HepG2 (cell line): ENCODE data around the gene PKD2L1. TPM values are rescaled to one million over a fixed set of nuclear protein-coding genes. Genes with fewer than 3 reads are reported as not detected.
A peak's percentile ranks its signal among the peaks of the same experiment; 100 is the strongest.

Experiments
- BHLHE40 ChIP-seq: IDR thresholded peaks from 2 replicates; pipeline ENCODE4 v1.6.1; 2011; ENCODE audit warnings: low read length, improper control_type of control experiment
- CBX1 ChIP-seq: IDR thresholded peaks from one replicate; pipeline ENCODE4 v1.6.1; 2016; ENCODE audit warnings: antibody characterized with exemption, low read depth
- IRF2 ChIP-seq: IDR thresholded peaks from 2 replicates; pipeline ENCODE4 v1.6.1; 2018; ENCODE audit warnings: missing genetic modification reagents, missing compliant biosample characterization
- MAFF ChIP-seq: IDR thresholded peaks from 2 replicates; pipeline ENCODE4 v1.6.1; 2011; ENCODE audit warnings: low read depth, low read length, improper control_type of control experiment
- PITX1 ChIP-seq: sonication (generic); formaldehyde crosslinking; IDR thresholded peaks from 2 replicates; pipeline ENCODE4 v1.5.1; 2020; ENCODE audit warnings: mild to moderate bottlenecking, missing genetic modification reagents
- SALL1 ChIP-seq: sonication (generic); formaldehyde crosslinking; IDR thresholded peaks from 2 replicates; pipeline ENCODE4 v1.8.0; 2022; ENCODE audit warnings: mild to moderate bottlenecking, missing genetic modification reagents
- SAP130 ChIP-seq: IDR thresholded peaks from 2 replicates; pipeline ENCODE4 v1.6.1; 2016; ENCODE audit warnings: low read depth
- SIX4 ChIP-seq: sonication (generic); formaldehyde crosslinking; IDR thresholded peaks from 2 replicates; pipeline ENCODE4 v1.4.0; 2020; ENCODE audit warnings: missing genetic modification reagents
- SNAI1 ChIP-seq: sonication (generic); formaldehyde crosslinking; IDR thresholded peaks from 2 replicates; pipeline ENCODE4 v1.5.0; 2020; ENCODE audit warnings: mild to moderate bottlenecking, missing genetic modification reagents, borderline replicate concordance
- TARDBP ChIP-seq: sonication (generic); formaldehyde crosslinking; IDR thresholded peaks from 2 replicates; pipeline ENCODE4 v1.8.0; 2022; ENCODE audit warnings: mild to moderate bottlenecking, missing genetic modification reagents
- ZMYM4 ChIP-seq: sonication (generic); formaldehyde crosslinking; IDR thresholded peaks from 2 replicates; pipeline ENCODE4 v1.8.1; 2023; ENCODE audit warnings: mild to moderate bottlenecking, missing genetic modification reagents
- ZNF256 ChIP-seq: sonication (generic); formaldehyde crosslinking; conservative IDR thresholded peaks from 2 replicates; pipeline ENCODE4 v1.4.0; 2020; ENCODE audit warnings: missing genetic modification reagents
- ZNF333 ChIP-seq: sonication (generic); formaldehyde crosslinking; IDR thresholded peaks from 2 replicates; pipeline ENCODE4 v1.4.0; 2020; ENCODE audit warnings: mild to moderate bottlenecking, missing genetic modification reagents, borderline replicate concordance
- ZNF441 ChIP-seq: sonication (generic); formaldehyde crosslinking; IDR thresholded peaks from 2 replicates; pipeline ENCODE4 v1.7.0; 2021; ENCODE audit warnings: missing genetic modification reagents, borderline replicate concordance
- ZNF501 ChIP-seq: sonication (generic); formaldehyde crosslinking; IDR thresholded peaks from 2 replicates; pipeline ENCODE4 v1.5.1; 2020; ENCODE audit warnings: mild to moderate bottlenecking, moderate library complexity, missing genetic modification reagents
- ZNF703 ChIP-seq: sonication (generic); formaldehyde crosslinking; IDR thresholded peaks from 2 replicates; pipeline ENCODE4 v1.5.1; 2020; ENCODE audit warnings: missing genetic modification reagents, mild to moderate bottlenecking, moderate library complexity, borderline replicate concordance
- ZSCAN21 ChIP-seq: sonication (generic); formaldehyde crosslinking; IDR thresholded peaks from 2 replicates; pipeline ENCODE4 v1.8.0; 2022; ENCODE audit warnings: mild to moderate bottlenecking, missing genetic modification reagents, moderate library complexity, borderline replicate concordance
- polyA plus RNA-seq, 8 experiments: library from polyadenylated mRNA; depleted of rRNA in 3 of 8; stranded (reverse) in 7 of 8; unstranded in 1 of 8; fragments of >200 nt; fragmentation: Illumina TruSeq in 4 of 8; extraction: Trizol in 4 of 8; gene quantifications; 2 replicates each; pipeline versions ENCODE4 v1.2.1 to v1.2.3, GENCODE V29; 2011 to 2016; ENCODE audit warnings: low read depth in 4 of 8, missing spikeins in 1 of 8, mixed read lengths in 1 of 8; ENCODE audit not compliant: insufficient read depth in 1 of 8
- total RNA-seq, 5 experiments: library from RNA; depleted of rRNA; stranded (reverse); fragments of >200 nt; fragmentation: Illumina TruSeq; extraction: Trizol; gene quantifications; 2 replicates each; pipeline ENCODE4 v1.2.3, GENCODE V29; 2016; ENCODE audit warnings: low read depth in 1 of 5
- TF ChIP-seq, protein P1 (sequence below): sonication (generic); formaldehyde crosslinking; IDR thresholded peaks from 2 replicates; pipeline ENCODE4 v1.4.0; 2020; ENCODE audit warnings: low read depth, mild to moderate bottlenecking, missing genetic modification reagents
- TF ChIP-seq, protein P2 (sequence below): sonication (generic); formaldehyde crosslinking; IDR thresholded peaks from 2 replicates; pipeline ENCODE4 v1.5.1; 2020; ENCODE audit warnings: missing genetic modification reagents, mild to moderate bottlenecking, borderline replicate concordance
- TF ChIP-seq, protein P3 (sequence below): IDR thresholded peaks from 2 replicates; pipeline ENCODE4 v1.6.1; 2016; ENCODE audit warnings: low read depth
- TF ChIP-seq, protein P4 (sequence below): sonication (generic); formaldehyde crosslinking; IDR thresholded peaks from 2 replicates; pipeline ENCODE4 v1.8.0; 2022; ENCODE audit warnings: mild to moderate bottlenecking, missing genetic modification reagents
- TF ChIP-seq, protein P5 (sequence below): IDR thresholded peaks from 2 replicates; pipeline ENCODE4 v1.6.1; 2016; ENCODE audit warnings: missing genetic modification reagents, missing compliant biosample characterization
- TF ChIP-seq, protein P6 (sequence below): IDR thresholded peaks from 2 replicates; pipeline ENCODE4 v1.6.1; 2016; ENCODE audit warnings: mild to moderate bottlenecking

The PKD2L1 gene
- total and polyA plus RNA-seq, 2 of the 13 experiments (the other 11 are each of a cell fraction or from before 2014, with no cell fraction given): 0.07 to 0.15 TPM

DNA sequence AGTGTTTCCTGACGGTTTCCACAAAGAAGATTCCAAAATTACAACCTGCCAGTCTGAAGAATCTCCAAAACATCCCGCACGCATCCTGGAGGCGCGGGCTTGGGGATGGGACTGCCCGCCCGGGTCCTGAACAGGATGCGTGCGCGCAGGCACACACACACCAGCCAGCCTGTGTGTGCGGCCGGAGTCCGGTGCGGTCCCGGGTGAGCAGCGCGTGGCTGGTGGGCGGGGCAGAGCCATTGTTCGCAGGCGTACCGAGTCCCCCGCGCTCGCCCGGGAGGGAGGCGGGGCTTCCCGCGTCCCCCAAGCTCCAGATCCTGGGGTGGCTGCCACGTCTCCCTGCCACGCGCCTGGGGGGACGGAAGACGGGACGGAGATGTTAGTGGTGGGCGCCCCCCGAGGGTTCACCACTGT, 16.3 kb upstream of the PKD2L1 start (continued):
- TF ChIP-seq, protein P1, sequence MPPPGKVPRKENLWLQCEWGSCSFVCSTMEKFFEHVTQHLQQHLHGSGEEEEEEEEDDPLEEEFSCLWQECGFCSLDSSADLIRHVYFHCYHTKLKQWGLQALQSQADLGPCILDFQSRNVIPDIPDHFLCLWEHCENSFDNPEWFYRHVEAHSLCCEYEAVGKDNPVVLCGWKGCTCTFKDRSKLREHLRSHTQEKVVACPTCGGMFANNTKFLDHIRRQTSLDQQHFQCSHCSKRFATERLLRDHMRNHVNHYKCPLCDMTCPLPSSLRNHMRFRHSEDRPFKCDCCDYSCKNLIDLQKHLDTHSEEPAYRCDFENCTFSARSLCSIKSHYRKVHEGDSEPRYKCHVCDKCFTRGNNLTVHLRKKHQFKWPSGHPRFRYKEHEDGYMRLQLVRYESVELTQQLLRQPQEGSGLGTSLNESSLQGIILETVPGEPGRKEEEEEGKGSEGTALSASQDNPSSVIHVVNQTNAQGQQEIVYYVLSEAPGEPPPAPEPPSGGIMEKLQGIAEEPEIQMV (CRISPR knock-in tag): no peak
- TF ChIP-seq ZNF333 (CRISPR knock-in tag) (peak; percentile 67; the same call in 1 of the 2 replicates), PITX1 (CRISPR knock-in tag) (no peak; the same call in 1 of the 2 replicates), ZNF256 (CRISPR knock-in tag) (no peak), ZSCAN21 (CRISPR knock-in tag) (peak; percentile 63; the same call in 1 of the 2 replicates), SALL1 (peak; percentile 76), IRF2 (peak; percentile 34; the same call in 1 of the 2 replicates), CBX1 (peak; percentile 55), ZNF501 (peak; percentile 19), SNAI1 (no peak), ZNF703 (CRISPR knock-in tag) (0 out of 2 replicates have a peak, but pooled peaks have one; percentile 24), TARDBP (peak; percentile 48), ZMYM4 (CRISPR knock-in tag) (no peak), MAFF (no peak), SIX4 (0 out of 2 replicates have a peak, but pooled peaks have one; percentile 59), ZNF441 (CRISPR knock-in tag) (peak; percentile 95), SAP130 (CRISPR knock-in tag) (peak; percentile 91), BHLHE40 (peak; percentile 98)
- TF ChIP-seq, protein P2, sequence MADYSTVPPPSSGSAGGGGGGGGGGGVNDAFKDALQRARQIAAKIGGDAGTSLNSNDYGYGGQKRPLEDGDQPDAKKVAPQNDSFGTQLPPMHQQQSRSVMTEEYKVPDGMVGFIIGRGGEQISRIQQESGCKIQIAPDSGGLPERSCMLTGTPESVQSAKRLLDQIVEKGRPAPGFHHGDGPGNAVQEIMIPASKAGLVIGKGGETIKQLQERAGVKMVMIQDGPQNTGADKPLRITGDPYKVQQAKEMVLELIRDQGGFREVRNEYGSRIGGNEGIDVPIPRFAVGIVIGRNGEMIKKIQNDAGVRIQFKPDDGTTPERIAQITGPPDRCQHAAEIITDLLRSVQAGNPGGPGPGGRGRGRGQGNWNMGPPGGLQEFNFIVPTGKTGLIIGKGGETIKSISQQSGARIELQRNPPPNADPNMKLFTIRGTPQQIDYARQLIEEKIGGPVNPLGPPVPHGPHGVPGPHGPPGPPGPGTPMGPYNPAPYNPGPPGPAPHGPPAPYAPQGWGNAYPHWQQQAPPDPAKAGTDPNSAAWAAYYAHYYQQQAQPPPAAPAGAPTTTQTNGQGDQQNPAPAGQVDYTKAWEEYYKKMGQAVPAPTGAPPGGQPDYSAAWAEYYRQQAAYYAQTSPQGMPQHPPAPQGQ (CRISPR knock-in tag): no peak
- TF ChIP-seq, protein P3, sequence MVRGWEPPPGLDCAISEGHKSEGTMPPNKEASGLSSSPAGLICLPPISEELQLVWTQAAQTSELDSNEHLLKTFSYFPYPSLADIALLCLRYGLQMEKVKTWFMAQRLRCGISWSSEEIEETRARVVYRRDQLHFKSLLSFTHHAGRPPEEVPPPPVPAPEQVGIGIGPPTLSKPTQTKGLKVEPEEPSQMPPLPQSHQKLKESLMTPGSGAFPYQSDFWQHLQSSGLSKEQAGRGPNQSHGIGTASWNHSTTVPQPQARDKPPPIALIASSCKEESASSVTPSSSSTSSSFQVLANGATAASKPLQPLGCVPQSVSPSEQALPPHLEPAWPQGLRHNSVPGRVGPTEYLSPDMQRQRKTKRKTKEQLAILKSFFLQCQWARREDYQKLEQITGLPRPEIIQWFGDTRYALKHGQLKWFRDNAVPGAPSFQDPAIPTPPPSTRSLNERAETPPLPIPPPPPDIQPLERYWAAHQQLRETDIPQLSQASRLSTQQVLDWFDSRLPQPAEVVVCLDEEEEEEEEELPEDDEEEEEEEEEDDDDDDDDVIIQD (CRISPR knock-in tag): 0 out of 2 replicates have a peak, but pooled peaks have one; percentile 20
- TF ChIP-seq, protein P4, sequence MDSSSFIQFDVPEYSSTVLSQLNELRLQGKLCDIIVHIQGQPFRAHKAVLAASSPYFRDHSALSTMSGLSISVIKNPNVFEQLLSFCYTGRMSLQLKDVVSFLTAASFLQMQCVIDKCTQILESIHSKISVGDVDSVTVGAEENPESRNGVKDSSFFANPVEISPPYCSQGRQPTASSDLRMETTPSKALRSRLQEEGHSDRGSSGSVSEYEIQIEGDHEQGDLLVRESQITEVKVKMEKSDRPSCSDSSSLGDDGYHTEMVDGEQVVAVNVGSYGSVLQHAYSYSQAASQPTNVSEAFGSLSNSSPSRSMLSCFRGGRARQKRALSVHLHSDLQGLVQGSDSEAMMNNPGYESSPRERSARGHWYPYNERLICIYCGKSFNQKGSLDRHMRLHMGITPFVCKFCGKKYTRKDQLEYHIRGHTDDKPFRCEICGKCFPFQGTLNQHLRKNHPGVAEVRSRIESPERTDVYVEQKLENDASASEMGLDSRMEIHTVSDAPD (CRISPR knock-in tag): no peak
- TF ChIP-seq, protein P5, sequence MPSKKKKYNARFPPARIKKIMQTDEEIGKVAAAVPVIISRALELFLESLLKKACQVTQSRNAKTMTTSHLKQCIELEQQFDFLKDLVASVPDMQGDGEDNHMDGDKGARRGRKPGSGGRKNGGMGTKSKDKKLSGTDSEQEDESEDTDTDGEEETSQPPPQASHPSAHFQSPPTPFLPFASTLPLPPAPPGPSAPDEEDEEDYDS: peak; percentile 61; the same call in 1 of the 2 replicates
- TF ChIP-seq, protein P6, sequence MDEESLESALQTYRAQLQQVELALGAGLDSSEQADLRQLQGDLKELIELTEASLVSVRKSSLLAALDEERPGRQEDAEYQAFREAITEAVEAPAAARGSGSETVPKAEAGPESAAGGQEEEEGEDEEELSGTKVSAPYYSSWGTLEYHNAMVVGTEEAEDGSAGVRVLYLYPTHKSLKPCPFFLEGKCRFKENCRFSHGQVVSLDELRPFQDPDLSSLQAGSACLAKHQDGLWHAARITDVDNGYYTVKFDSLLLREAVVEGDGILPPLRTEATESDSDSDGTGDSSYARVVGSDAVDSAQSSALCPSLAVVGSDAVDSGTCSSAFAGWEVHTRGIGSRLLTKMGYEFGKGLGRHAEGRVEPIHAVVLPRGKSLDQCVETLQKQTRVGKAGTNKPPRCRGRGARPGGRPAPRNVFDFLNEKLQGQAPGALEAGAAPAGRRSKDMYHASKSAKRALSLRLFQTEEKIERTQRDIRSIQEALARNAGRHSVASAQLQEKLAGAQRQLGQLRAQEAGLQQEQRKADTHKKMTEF (CRISPR knock-in tag): peak; percentile 69; the same call in 1 of the 2 replicates
